ENCODE measurements around the gene MAMLD1.
A peak's percentile ranks its signal among the peaks of the same experiment; 100 is the strongest.

MAMLD1 gene

DNA sequence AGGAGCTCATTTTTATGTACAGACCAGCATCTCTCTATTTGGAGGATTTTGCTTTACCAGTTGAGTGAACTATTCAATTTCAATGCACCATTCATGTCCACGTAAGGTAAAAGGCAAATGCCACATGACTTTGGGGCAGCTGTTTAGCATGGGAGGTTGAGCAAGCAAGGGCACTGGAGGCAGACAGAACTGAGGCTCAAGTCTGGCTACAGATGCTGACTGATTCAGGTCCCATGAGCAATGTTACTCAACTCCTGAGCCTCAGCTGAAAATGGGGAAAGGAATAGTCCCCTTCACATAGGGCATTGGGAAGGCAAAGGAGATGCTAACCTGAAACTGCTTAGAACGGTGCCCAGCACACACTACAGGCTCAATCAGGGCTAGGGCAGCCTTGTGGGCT lies 112.3 kb downstream of the MAMLD1 start:
- Histone ChIP-seq H2AFZ (ENCODE audit: low read length, unreplicated experiment) (no peak overlapping the region), H3K4me3 (ENCODE audit: low read depth, low read length) (no peak overlapping the region), H3K4me1 (ENCODE audit: control insufficient read depth, insufficient read depth, low read length, unreplicated experiment) (no peaks in the 10 kb centered on the region), H3K27ac (ENCODE audit: low read depth, low read length) (peak overlapping the region; percentile 12; the same call in 1 of the 2 replicates), H3K36me3 (ENCODE audit: insufficient read depth, low read length) (no peaks in the 10 kb centered on the region), H3K79me2 (ENCODE audit: control insufficient read depth, insufficient read depth, low read length, unreplicated experiment) (no peaks in the 10 kb centered on the region), H3K27me3 (ENCODE audit: insufficient read depth, low read length) (no peaks in the 10 kb centered on the region)

DNA sequence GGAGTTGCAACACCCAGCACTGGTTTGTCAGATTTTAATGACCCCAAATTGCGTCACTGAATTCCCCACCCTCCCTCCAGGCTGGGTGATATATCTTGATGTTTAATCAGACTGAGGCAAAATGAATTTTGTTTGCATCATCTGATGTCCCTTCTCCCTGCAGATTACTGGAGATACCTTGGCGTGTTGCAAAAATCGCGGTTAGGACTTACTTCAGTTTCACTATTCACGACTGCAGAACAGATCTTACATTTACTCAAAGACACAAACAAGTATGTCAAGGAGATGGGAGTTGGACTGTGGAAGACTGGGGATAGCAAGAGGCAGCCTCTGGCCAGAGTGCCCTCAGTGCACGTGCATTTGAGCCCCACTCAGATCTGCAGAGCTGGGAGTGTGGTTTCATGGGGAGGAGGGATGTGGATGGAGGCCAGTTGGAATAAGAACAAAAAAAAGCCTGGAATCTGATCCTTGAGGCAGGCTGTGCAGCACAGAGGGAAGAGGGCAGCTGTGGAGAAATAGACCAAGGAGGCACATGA lies 113.1 kb downstream of the MAMLD1 start:
- H3K27me3 ChIP-seq (ENCODE audit: insufficient read depth, low read length): no peaks in the 10 kb centered on the region
- H3K36me3 ChIP-seq (ENCODE audit: insufficient read depth, low read length): no peaks in the 10 kb centered on the region
- H3K79me2 ChIP-seq (ENCODE audit: control insufficient read depth, insufficient read depth, low read length, unreplicated experiment): no peaks in the 10 kb centered on the region
- no peak overlapping the region for H2AFZ ChIP-seq (ENCODE audit: low read length, unreplicated experiment)
- no peak overlapping the region for H3K27ac ChIP-seq (ENCODE audit: low read depth, low read length)
- H3K4me3 ChIP-seq (ENCODE audit: low read depth, low read length): no peak overlapping the region
- H3K4me1 ChIP-seq (ENCODE audit: control insufficient read depth, insufficient read depth, low read length, unreplicated experiment): no peaks in the 10 kb centered on the region

- Histone ChIP-seq H3K27me3 (ENCODE audit: insufficient read depth, low read length) (no peaks in the 10 kb centered on the region), H3K36me3 (ENCODE audit: insufficient read depth, low read length) (no peaks in the 10 kb centered on the region), H3K79me2 (ENCODE audit: control insufficient read depth, insufficient read depth, low read length, unreplicated experiment) (no peaks in the 10 kb centered on the region), H2AFZ (ENCODE audit: low read length, unreplicated experiment) (no peak overlapping the region), H3K4me3 (ENCODE audit: low read depth, low read length) (no peak overlapping the region), H3K4me1 (ENCODE audit: control insufficient read depth, insufficient read depth, low read length, unreplicated experiment) (peaks cover 3% of the 10 kb centered on the region), H3K27ac (ENCODE audit: low read depth, low read length) (no peak overlapping the region)
Measured at GRCh38 chrX:150477371-150477770, 114.3 kb downstream of the MAMLD1 start.

GRCh38 chrX:150478496-150479492 lies 115.7 kb downstream of the MAMLD1 start:
- Histone ChIP-seq H3K4me3 (ENCODE audit: low read depth, low read length) (no peak overlapping the region), H2AFZ (ENCODE audit: low read length, unreplicated experiment) (no peak overlapping the region), H3K36me3 (ENCODE audit: insufficient read depth, low read length) (no peaks in the 10 kb centered on the region), H3K27ac (ENCODE audit: low read depth, low read length) (no peak overlapping the region), H3K4me1 (ENCODE audit: control insufficient read depth, insufficient read depth, low read length, unreplicated experiment) (peaks cover 12% of the 10 kb centered on the region), H3K79me2 (ENCODE audit: control insufficient read depth, insufficient read depth, low read length, unreplicated experiment) (no peaks in the 10 kb centered on the region), H3K27me3 (ENCODE audit: insufficient read depth, low read length) (no peaks in the 10 kb centered on the region)

DNA sequence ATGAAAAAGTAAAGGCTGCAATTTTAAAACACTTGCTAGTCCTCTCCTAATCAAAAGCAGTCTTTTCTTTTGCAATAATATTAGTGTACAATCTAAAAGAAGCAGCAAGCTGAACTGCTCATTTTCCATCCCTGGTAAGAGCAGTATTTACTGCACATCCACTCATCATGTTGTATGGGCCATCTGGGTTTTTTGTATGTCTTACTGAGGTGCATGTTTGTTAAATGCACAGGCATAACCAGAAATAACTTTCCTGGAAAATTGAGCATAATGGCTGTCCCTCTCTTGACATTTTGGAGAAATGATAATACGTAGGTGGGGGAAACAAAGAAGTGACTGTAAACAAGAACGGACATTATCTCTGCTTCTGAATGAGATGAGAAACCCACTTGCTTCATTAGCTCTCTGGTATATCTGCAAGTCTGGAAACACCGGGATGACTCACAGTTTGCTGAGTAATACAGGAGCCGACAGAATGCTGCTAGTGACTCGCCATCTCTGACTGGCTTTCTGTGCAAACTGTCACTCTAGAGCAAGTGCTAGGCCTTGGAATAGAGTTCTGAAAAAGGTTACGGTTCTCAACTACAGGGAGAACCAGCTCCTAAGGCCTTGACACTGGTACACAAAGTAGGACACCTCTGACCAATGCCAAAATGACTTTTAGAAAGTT lies 119.6 kb downstream of the MAMLD1 start:
- Histone ChIP-seq H3K36me3 (ENCODE audit: insufficient read depth, low read length) (no peaks in the 10 kb centered on the region), H3K4me3 (ENCODE audit: low read depth, low read length) (no peak overlapping the region), H3K27ac (ENCODE audit: low read depth, low read length) (peak overlapping the region; percentile 12; the same call in 1 of the 2 replicates), H3K27me3 (ENCODE audit: insufficient read depth, low read length) (no peaks in the 10 kb centered on the region), H3K79me2 (ENCODE audit: control insufficient read depth, insufficient read depth, low read length, unreplicated experiment) (no peaks in the 10 kb centered on the region), H3K4me1 (ENCODE audit: control insufficient read depth, insufficient read depth, low read length, unreplicated experiment) (peaks cover 12% of the 10 kb centered on the region), H2AFZ (ENCODE audit: low read length, unreplicated experiment) (no peak overlapping the region)

DNA sequence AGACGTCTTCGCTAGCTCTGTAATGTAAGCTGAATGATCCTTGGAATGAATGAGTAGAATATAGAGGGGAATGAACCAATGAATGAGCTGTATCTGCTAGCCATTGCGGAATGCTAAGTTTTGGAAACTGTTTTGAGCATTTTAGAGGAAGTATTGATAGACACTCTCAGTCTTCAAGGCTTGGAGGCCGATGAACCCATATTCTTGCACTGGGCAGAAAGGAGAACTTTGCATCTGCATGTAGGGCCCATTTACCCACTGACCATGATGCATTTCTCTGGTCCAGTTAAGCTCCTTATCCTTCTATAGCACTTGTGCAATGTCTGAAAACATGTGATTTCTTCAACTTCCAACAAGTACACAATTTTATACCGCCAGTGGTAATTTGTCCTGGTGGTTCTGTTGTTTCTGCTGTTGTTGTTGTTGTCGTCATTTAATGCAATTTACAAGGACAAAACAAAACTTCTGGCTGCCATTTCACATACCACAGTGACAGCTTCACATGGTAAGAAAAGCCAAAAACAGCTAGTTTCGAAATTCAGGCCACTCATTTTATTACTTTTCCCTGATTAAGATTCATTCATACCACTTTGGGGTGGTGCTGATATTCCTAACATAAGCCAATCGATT lies 120.4 kb downstream of the MAMLD1 start:
- Histone ChIP-seq H3K4me3 (ENCODE audit: low read depth, low read length) (no peak overlapping the region), H3K27me3 (ENCODE audit: insufficient read depth, low read length) (no peaks in the 10 kb centered on the region)

GRCh38 chrX:150486011-150486410 lies 122.9 kb downstream of the MAMLD1 start:
- no peak overlapping the region for H2AFZ ChIP-seq (ENCODE audit: low read length, unreplicated experiment)
- peaks cover 12% of the 10 kb centered on the region for H3K4me1 ChIP-seq (ENCODE audit: control insufficient read depth, insufficient read depth, low read length, unreplicated experiment)
- H3K36me3 ChIP-seq (ENCODE audit: insufficient read depth, low read length): no peaks in the 10 kb centered on the region
- no peaks in the 10 kb centered on the region for H3K27me3 ChIP-seq (ENCODE audit: insufficient read depth, low read length)
- no peak overlapping the region for H3K4me3 ChIP-seq (ENCODE audit: low read depth, low read length)
- no peaks in the 10 kb centered on the region for H3K79me2 ChIP-seq (ENCODE audit: control insufficient read depth, insufficient read depth, low read length, unreplicated experiment)
- H3K27ac ChIP-seq (ENCODE audit: low read depth, low read length): no peak overlapping the region

More for the DNA sequence above, 120.4 kb downstream of the MAMLD1 start:
- Histone ChIP-seq H3K79me2 (ENCODE audit: control insufficient read depth, insufficient read depth, low read length, unreplicated experiment) (no peaks in the 10 kb centered on the region), H2AFZ (ENCODE audit: low read length, unreplicated experiment) (no peak overlapping the region), H3K36me3 (ENCODE audit: insufficient read depth, low read length) (no peaks in the 10 kb centered on the region), H3K4me1 (ENCODE audit: control insufficient read depth, insufficient read depth, low read length, unreplicated experiment) (peaks cover 12% of the 10 kb centered on the region), H3K27ac (ENCODE audit: low read depth, low read length) (no peak overlapping the region)

DNA sequence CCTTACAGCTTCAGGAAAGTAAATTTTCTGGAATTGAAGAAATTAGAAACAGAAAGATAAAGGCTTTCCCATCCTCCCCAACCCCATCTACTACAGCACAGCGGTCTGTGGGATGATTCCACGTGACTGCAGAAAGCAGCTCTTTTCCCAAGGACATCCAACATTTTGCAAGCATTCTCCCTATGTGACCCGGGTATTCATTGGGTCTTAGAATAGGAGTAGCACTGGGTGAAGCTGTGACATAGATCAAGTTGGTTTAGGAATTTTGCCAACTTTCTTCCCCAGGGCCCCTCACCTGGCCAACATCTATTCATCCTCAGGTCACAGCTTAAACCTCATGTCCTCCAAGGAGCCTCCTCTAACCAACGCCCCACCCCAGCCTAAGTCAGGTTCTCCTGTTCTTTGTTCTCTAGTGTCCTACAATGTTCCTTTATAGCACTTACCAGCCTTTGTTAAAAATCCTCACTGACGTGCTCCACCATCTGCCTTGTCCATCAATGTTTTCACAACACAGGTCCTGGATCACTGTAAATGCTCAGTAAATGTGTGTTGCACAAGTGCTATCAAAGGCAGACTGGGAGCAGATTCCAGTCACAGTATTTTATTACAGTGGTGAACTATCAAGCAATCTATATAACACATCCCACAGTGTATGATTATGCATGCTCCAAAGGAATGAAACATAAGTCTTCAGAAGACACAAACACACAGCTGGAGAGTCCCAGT lies 124.4 kb downstream of the MAMLD1 start:
- Histone ChIP-seq H2AFZ (ENCODE audit: low read length, unreplicated experiment) (no peak overlapping the region), H3K4me1 (ENCODE audit: control insufficient read depth, insufficient read depth, low read length, unreplicated experiment) (peaks cover 7% of the 10 kb centered on the region), H3K4me3 (ENCODE audit: low read depth, low read length) (no peak overlapping the region), H3K79me2 (ENCODE audit: control insufficient read depth, insufficient read depth, low read length, unreplicated experiment) (no peaks in the 10 kb centered on the region), H3K27ac (ENCODE audit: low read depth, low read length) (no peak overlapping the region), H3K36me3 (ENCODE audit: insufficient read depth, low read length) (no peaks in the 10 kb centered on the region), H3K27me3 (ENCODE audit: insufficient read depth, low read length) (no peaks in the 10 kb centered on the region)

DNA sequence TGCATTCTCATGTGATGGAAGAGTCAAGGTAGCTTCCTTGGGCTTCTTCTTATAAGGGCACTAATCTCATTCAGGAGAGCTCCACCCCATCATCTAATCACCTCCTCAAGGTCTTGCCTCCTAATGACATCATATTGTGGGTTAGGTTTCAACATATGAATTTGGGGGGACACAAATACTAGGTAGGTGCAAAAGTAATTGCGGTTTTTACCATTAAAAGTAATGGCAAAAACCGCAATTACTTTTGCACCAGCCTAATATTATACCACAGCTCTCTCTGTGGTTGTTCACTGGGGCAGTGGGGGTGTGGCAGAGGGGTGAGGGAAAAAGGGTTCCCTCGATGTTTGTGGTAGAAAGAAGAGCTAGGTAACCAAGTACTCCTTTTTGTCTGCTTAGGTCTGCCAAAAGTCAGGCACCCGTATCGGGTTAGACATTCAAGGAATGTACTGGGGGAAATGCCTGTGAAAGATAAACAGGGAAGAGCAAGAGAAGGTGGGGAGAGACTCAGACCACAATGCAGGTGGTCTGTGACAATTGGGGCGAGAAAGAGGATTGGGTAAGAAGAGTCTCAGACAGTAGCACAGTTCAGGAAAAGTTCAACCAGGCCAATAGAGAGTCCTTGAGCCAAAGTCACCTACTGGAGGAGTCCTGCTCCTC lies 126.4 kb downstream of the MAMLD1 start:
- no peak overlapping the region for H3K4me3 ChIP-seq (ENCODE audit: low read depth, low read length)
- no peak overlapping the region for H2AFZ ChIP-seq (ENCODE audit: low read length, unreplicated experiment)
- no peaks in the 10 kb centered on the region for H3K4me1 ChIP-seq (ENCODE audit: control insufficient read depth, insufficient read depth, low read length, unreplicated experiment)
- H3K79me2 ChIP-seq (ENCODE audit: control insufficient read depth, insufficient read depth, low read length, unreplicated experiment): no peaks in the 10 kb centered on the region
- no peaks in the 10 kb centered on the region for H3K27me3 ChIP-seq (ENCODE audit: insufficient read depth, low read length)
- H3K36me3 ChIP-seq (ENCODE audit: insufficient read depth, low read length): no peaks in the 10 kb centered on the region
- no peak overlapping the region for H3K27ac ChIP-seq (ENCODE audit: low read depth, low read length)

Measured in ACC112 (cell line).